NCI-H1436 treated with DMSO at 0.1 percent for 48 hours (cell line): Measurements from ENCODE around the gene FBXL19.

ENCODE experiments used
- DNase-seq: peaks from one replicate; lab custom pipeline; 2025; lab: John Stamatoyannopoulos, UW

The FBXL19 gene

DNA sequence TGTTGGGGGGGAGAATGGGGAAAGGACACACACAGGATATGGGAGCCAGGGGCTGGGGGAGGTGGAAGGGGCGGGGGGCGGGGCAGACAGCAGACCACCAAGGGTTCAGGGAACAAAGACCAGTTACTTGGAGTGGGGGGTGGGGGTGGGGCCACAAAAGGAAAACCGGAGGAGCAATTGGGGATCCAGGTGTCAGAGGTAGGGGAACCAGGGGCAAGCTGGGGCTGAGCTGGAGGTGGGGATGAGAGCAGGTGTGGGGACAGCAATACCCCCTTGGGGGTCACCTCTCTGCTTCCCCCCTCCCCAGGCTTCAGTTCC is 24.1 kb downstream of the FBXL19 start:
- no peak for DNase-seq

DNA sequence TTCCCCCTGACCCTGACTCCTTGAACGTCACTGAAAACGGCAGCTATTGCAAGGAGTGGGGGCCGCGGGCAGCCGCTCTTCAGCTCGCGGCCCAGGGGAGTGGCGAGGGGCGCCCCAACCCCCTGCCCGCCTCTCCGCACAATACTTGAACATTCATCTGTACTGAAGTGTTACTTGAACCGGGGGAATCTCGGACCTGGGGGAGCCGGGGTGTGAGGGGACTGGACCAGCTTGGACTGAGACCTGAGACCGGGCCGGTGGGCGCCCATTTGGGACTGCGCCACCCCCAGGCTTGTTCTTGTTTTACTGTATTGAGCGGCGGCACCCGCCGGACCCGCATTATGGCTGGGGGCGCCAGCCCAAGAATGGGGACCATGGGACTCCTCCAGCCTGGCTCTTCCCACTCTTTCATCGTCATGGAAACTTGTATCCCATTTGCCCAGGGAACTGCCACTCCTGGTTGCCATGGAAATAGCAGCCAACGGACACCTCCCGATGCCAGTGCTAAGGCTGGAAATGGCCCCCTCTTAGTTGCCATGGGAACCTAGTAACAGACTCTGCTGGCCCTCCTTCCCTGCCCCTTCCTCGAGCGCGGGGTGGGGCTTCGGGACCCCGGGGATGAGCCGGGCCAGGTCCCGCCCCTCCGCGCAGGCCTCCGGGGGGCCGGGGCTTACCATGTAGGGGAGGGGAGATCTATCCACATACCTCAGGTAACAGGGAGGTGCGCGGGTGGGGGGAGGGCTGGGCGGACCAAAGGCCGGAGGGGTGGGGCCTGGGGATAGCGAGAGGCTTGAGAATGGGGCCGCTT is 24.7 kb downstream of the FBXL19 start:
- DNase-seq: no peak

DNA sequence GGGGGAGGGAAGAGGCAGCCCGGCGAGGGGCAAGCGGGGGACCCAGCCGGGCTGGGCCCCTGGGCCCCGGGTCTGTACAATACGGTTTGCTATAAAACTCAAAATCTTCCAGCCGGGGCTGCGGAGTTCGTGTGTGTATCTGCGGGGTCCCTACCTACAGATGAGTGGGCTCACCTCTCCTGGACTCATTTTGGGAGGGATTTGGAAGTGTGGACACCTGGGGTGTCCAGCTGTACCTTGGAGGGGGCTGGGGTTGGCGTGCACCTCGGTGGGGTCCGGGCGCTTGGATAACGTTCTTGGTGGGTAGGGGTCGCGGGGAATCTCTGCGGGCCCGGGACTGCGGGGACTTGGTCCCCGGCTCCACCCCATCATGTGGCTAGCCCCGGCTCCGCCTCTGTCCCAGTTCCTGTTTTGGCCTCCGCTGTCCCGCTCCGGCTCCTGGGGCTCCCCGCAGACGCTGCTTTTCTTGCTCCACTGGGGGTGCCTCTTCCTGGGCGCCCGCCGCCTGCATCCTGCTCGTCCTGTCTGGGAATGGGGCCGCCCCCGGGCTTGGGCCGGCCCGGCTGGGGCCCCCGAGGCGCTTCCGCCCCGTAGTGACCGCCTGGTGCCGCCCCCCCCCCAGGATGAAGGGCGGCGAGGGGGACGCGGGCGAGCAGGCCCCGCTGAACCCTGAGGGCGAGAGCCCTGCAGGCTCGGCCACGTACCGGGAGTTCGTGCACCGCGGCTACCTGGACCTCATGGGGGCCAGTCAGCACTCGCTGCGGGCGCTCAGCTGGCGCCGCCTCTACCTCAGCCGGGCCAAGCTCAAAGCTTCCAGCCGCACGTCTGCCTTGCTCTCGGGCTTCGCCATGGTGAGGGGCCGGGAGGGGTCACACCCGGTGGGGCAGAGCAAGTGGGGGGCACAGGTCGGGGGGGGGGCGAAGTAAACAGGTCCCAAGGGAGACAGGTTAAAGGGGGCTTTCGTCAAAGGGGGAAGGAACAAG is 25.6 kb downstream of the FBXL19 start, which contains the start of gene ORAI3:
Gene ORAI3 (plus strand): TSS at position 402 of the 983 bp plus-strand sequence. CDS start 222 bp downstream, at position 624.
- no peak for DNase-seq

- DNase-seq: no peak
Observed at GRCh38 chr16:30949650-30950515, 26.5 kb downstream of the FBXL19 start.

- no peak for DNase-seq
Observed at GRCh38 chr16:30950516-30951065, 27.2 kb downstream of the FBXL19 start.

- DNase-seq: no peak
Observed at GRCh38 chr16:30951193-30951592, 27.8 kb downstream of the FBXL19 start.

- no peak for DNase-seq
Observed at GRCh38 chr16:30951750-30952149, 28.4 kb downstream of the FBXL19 start.

GRCh38 chr16:30953111-30953510 is 29.7 kb downstream of the FBXL19 start:
- no peak for DNase-seq

DNA sequence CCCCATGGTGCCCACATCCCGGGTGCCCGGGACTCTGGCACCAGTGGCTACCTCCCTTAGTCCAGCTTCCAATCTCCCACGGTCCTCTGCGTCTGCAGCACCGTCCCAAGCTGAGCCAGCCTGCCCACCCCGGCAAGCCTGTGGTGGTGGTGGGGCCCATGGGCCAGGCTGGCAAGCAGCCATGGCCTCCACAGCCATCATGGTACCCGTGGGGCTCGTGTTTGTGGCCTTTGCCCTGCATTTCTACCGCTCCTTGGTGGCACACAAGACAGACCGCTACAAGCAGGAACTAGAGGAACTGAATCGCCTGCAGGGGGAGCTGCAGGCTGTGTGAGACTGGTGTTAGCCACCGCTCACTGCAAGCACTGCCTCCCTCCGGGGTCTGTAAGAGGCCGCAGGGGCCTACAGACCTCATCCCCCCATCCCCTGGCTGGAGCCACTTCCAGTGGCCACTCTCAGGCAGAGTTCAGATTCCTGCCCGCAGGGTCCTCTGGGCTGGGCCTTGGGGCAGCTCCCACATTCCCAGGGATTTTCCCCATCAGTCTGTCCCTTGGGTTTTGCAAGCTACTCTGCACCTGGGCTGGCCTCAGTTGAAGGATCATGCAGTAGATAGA is 30.2 kb downstream of the FBXL19 start:
- DNase-seq: peak; percentile 65

GRCh38 chr16:30954993-30955392 is 31.6 kb downstream of the FBXL19 start:
- no peak for DNase-seq

GRCh38 chr16:30956601-30957455 is 33.5 kb downstream of the FBXL19 start:
- no peak for DNase-seq

DNA sequence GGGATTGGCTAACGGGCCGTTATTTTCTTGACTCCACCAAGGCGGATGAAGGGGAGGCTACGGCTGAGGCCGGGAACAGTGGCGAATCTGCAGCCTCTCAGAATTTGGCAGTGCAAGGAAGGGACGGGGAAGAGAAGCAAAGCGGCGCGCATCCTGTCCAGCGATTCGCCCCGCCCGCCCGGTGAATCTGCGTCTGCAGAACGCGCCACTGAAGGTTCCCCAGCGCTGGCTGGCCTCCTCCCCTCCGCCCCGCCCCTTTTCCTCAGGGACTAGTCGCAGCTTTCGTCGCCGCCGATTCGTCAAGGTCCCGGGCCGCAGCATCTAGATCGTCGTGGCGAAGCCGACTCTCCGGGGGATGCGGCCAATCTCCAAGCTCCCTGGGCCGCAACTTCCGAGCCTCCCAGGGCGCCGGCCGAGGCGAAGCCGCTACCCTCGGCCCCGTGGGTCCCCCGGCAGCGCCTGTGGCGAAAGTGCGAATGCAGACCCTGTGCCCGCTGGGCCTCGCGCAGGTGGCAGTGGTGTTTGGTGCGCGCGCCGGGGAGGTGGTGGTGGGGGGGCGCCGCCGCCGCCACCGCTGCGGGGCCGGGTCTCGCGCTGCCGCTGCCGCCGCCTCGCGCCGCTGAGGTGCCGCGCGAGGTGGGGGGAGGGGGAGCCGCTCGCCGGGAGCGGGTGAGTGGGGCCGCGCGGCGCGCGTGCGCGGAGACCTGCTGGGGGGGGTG is 34.2 kb downstream of the FBXL19 start, which contains the start of gene SETD1A:
Gene SETD1A (plus strand): TSS at position 299 of the 719 bp plus-strand sequence. CDS start 978 bp downstream, outside the sequence.
- peak; percentile 67 for DNase-seq

GRCh38 chr16:30958175-30959079 is 35.1 kb downstream of the FBXL19 start:
- no peak for DNase-seq

DNA sequence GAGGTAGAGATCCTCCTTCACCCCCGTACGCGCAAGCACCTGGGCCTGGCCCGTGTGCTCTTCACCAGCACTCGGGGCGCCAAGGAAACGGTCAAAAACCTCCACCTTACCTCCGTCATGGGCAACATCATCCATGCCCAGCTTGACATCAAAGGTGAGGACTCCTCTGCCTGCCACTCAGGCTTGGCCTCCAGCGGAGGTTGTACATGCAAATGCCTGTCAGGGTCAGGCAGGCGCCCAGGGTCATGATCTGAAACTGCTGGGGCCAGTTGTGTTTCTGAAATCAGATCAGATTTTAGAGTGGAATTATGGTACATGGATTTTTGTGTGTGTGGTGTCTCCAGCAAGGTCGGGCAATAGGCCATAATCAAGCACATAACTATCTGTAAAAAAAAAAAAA is 38.0 kb downstream of the FBXL19 start:
- no peak for DNase-seq

GRCh38 chr16:30963925-30964511 is 40.6 kb downstream of the FBXL19 start:
- no peak for DNase-seq

GRCh38 chr16:30964574-30965226 is 41.3 kb downstream of the FBXL19 start:
- DNase-seq: no peak

DNA sequence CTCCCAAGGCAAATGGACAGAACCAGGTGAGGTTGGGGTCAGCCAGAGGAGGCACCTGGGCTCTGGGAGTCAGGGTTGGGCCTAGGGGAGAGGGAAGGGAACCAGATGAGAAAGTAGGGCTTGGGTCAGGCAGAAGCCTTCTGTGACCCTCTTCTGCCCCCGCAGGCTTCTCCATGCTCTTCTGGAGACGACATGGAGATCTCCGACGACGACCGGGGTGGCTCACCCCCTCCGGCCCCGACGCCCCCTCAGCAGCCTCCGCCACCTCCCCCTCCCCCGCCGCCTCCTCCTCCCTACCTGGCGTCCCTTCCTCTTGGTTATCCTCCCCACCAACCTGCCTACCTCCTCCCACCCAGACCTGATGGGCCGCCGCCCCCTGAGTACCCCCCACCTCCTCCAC is 42.1 kb downstream of the FBXL19 start:
- DNase-seq: no peak
